Panc1 (cell line): ENCODE measurements around the gene MICAL1. TPM values are rescaled to one million over a fixed set of nuclear protein-coding genes. Genes with fewer than 3 reads are reported as not detected.

Experiments used
- ATAC-seq: fragments of 200-7000 bp; cut with Tn5 transposase; 2 replicates; pipeline ENCODE4 v1.9.1; 2020; ENCODE audit warnings: mild to moderate bottlenecking, moderate library complexity
- Bru-seq: library from RNA; stranded (reverse); fragments of 400-500 nt; gene quantifications from one replicate; lab custom pipeline; 2021; lab: Mats Ljungman, UMichigan
- BruChase-seq, 2 experiments: library from RNA; stranded (reverse); fragments of 400-500 nt; gene quantifications; one replicate each; lab custom pipeline; 2021; lab: Mats Ljungman, UMichigan
- BruUV-seq: library from RNA; stranded (reverse); fragments of 400-500 nt; replicated peaks from 2 replicates; lab custom pipeline; 2021; lab: Mats Ljungman, UMichigan
- CTCF ChIA-PET: fragments of 300-600 bp; sonication (Branson Sonifier 250); formaldehyde crosslinking; loops from one replicate; lab custom pipeline; 2022; ENCODE audit warnings: antibody characterized with exemption; lab: Charles Lee
- POLR2A ChIA-PET: fragments of 300-600 bp; sonication (Branson Sonifier 250); formaldehyde crosslinking; loops from one replicate; lab custom pipeline; 2022; ENCODE audit warnings: antibody characterized with exemption; lab: Charles Lee
- DNase-seq: peaks from one replicate; pipeline ENCODE4 v3.0.0-alpha.2; 2010; ENCODE audit warnings: low read depth, low spot score
- H3K27ac ChIP-seq: 2 replicates; pipeline ENCODE4 v1.5.1; 2011; ENCODE audit warnings: mild to moderate bottlenecking, low read length, inconsistent platforms
- H3K27me3 ChIP-seq: fragments of 200-500 bp; sonication (Bioruptor generic); 2 replicates; pipeline ENCODE4 v1.6.0; 2014; ENCODE audit warnings: low read length, inconsistent platforms; ENCODE audit not compliant: control insufficient read depth, insufficient read depth
- H3K36me3 ChIP-seq: fragments of 200-500 bp; sonication (Bioruptor generic); 2 replicates; pipeline ENCODE4 v1.5.1; 2014; ENCODE audit warnings: inconsistent platforms, mild to moderate bottlenecking, low read length, moderate library complexity; ENCODE audit not compliant: control insufficient read depth, insufficient read depth
- H3K4me1 ChIP-seq: 2 replicates; pipeline ENCODE4 v1.5.1; 2011; ENCODE audit warnings: inconsistent platforms, mild to moderate bottlenecking, low read length, moderate library complexity; ENCODE audit not compliant: control insufficient read depth, insufficient read depth
- H3K4me3 ChIP-seq, 2 experiments: 2 replicates each; pipeline ENCODE4 v1.5.1; 2011 to 2012; ENCODE audit warnings: low read depth in 2 of 2, low read length in 2 of 2, mild to moderate bottlenecking in 2 of 2, inconsistent platforms in 1 of 2, moderate library complexity in 1 of 2
- H3K9me3 ChIP-seq: fragments of 200-500 bp; sonication (Bioruptor generic); 2 replicates; pipeline ENCODE4 v1.5.1; 2014; ENCODE audit warnings: low read depth, mild to moderate bottlenecking, inconsistent platforms, low read length, moderate library complexity; ENCODE audit not compliant: control insufficient read depth, insufficient read depth
- POLR2AphosphoS5 ChIP-seq: IDR thresholded peaks from 2 replicates; pipeline ENCODE4 v1.6.1; 2012; ENCODE audit warnings: mild to moderate bottlenecking, low read depth, low read length, moderate library complexity
- SIN3A ChIP-seq: IDR thresholded peaks from 2 replicates; pipeline ENCODE4 v1.6.1; 2012; ENCODE audit warnings: low read depth, mild to moderate bottlenecking, low read length, moderate library complexity, borderline replicate concordance; ENCODE audit not compliant: insufficient read depth
- TCF7L2 ChIP-seq: IDR thresholded peaks from 2 replicates; pipeline ENCODE4 v1.6.1; 2011; ENCODE audit warnings: mild to moderate bottlenecking, low read depth, low read length, inconsistent platforms
- in situ Hi-C: cut with HindIII; loops from 2 replicates; pipeline ENCODE4 v1.10.0; 2016; ENCODE audit warnings: low sequenced_read_pairs, low pct_unique_long_range_greater_than_20kb
- intact Hi-C: fragments of 100-400 bp; cut with micrococcal nuclease; formaldehyde crosslinking; loops from one replicate; pipeline ENCODE4 v1.10.0; 2022; ENCODE audit not compliant: unreplicated experiment
- long read RNA-seq: library from polyadenylated mRNA; unstranded; transcript quantifications from one replicate; pipeline ENCODE4 v2.0.0, GENCODE V29; 2021; ENCODE audit not compliant: unreplicated experiment
- polyA plus RNA-seq: library from polyadenylated mRNA; unstranded; fragments of >200 nt; gene quantifications from one replicate; pipeline ENCODE4 v1.2.1, GENCODE V29; 2012; ENCODE audit warnings: missing spikeins; ENCODE audit not compliant: insufficient read length
- total RNA-seq: library from RNA; stranded (reverse); gene quantifications from one replicate; pipeline ENCODE4 v1.2.1, GENCODE V29; 2021; ENCODE audit not compliant: unreplicated experiment
- TF ChIP-seq, protein P1 (sequence below), 2 experiments: IDR thresholded peaks; 2 replicates each; pipeline ENCODE4 v1.6.1; 2011 to 2012; ENCODE audit warnings: low read depth in 2 of 2, control low read depth in 1 of 2, low read length in 1 of 2, mild to moderate bottlenecking in 1 of 2, moderate library complexity in 1 of 2; ENCODE audit not compliant: insufficient read depth in 1 of 2
- TF ChIP-seq, protein P2 (sequence below): fragments of 450-650 bp; IDR thresholded peaks from 2 replicates; pipeline ENCODE4 v1.5.1; 2017; ENCODE audit warnings: mild to moderate bottlenecking

MICAL1 gene
- total RNA-seq = 64.5 TPM
- polyA plus RNA-seq = 66.5 TPM
- percentile 71 among the genes with signal in this experiment for Bru-seq, nascent RNA
- percentile 84 among the genes with signal in this experiment for BruChase-seq, experiment 1, labeled RNA remaining after a 2-hour chase
- BruChase-seq, experiment 2, labeled RNA remaining after a 6-hour chase = percentile 79 among the genes with signal in this experiment
- long read RNA-seq, transcript MICAL1-202 (25 exons, 3,645 nt) = major isoform, 21 of 152 reads
- long read RNA-seq, partial matches to known transcripts = 41 of 152 reads
- long read RNA-seq, other reads (novel, unspliced or antisense) = 90 of 152 reads

- POLR2A ChIA-PET = interaction anchor here (0.5 to 1.8 kb wide), 3 partner anchors 12 to 27 kb away, joined by 6 to 13 read pairs (median 11); no protein-coding TSS in a partner anchor
- peak; percentile 87 for ATAC-seq
Measured at GRCh38 chr6:109455437-109456110, at the start of gene MICAL1. MICAL1 (minus strand) TSS chr6:109455772; CDS start chr6:109454196, 1,576 bp downstream.

GRCh38 chr6:109503327-109504224 is 48.0 kb upstream of the MICAL1 start:
- in situ Hi-C loops = no loop called here
- BruUV-seq = no TSS peak
- TF ChIP-seq, protein P1, sequence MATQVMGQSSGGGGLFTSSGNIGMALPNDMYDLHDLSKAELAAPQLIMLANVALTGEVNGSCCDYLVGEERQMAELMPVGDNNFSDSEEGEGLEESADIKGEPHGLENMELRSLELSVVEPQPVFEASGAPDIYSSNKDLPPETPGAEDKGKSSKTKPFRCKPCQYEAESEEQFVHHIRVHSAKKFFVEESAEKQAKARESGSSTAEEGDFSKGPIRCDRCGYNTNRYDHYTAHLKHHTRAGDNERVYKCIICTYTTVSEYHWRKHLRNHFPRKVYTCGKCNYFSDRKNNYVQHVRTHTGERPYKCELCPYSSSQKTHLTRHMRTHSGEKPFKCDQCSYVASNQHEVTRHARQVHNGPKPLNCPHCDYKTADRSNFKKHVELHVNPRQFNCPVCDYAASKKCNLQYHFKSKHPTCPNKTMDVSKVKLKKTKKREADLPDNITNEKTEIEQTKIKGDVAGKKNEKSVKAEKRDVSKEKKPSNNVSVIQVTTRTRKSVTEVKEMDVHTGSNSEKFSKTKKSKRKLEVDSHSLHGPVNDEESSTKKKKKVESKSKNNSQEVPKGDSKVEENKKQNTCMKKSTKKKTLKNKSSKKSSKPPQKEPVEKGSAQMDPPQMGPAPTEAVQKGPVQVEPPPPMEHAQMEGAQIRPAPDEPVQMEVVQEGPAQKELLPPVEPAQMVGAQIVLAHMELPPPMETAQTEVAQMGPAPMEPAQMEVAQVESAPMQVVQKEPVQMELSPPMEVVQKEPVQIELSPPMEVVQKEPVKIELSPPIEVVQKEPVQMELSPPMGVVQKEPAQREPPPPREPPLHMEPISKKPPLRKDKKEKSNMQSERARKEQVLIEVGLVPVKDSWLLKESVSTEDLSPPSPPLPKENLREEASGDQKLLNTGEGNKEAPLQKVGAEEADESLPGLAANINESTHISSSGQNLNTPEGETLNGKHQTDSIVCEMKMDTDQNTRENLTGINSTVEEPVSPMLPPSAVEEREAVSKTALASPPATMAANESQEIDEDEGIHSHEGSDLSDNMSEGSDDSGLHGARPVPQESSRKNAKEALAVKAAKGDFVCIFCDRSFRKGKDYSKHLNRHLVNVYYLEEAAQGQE (IDR thresholded peaks at IDR 0.05; ENCODE audit: insufficient read depth in 1 of 2, low read depth in 2 of 2, low read length in 1 of 2) = no peak
- TF ChIP-seq SIN3A (no peak), POLR2AphosphoS5 (no peak), TCF7L2 (no peak)

More at GRCh38 chr6:109455437-109456110, at the start of gene MICAL1:
- H3K4me3 ChIP-seq = peak within 1 kb of the TSS; percentile 74 to 91
- intact Hi-C loops = no loop called here
- TF ChIP-seq, protein P1 (IDR thresholded peaks at IDR 0.05; ENCODE audit: insufficient read depth in 1 of 2, low read depth in 2 of 2, low read length in 1 of 2) = 0 out of 4 replicates have a peak, but pooled peaks of 1 of the 2 experiments have one; percentile 9
- TF ChIP-seq SIN3A (peak; percentile 75; the same call in 1 of the 2 replicates), TCF7L2 (0 out of 2 replicates have a peak, but pooled peaks have one; percentile 32), POLR2AphosphoS5 (peak; percentile 71)
- TF ChIP-seq, protein P2, sequence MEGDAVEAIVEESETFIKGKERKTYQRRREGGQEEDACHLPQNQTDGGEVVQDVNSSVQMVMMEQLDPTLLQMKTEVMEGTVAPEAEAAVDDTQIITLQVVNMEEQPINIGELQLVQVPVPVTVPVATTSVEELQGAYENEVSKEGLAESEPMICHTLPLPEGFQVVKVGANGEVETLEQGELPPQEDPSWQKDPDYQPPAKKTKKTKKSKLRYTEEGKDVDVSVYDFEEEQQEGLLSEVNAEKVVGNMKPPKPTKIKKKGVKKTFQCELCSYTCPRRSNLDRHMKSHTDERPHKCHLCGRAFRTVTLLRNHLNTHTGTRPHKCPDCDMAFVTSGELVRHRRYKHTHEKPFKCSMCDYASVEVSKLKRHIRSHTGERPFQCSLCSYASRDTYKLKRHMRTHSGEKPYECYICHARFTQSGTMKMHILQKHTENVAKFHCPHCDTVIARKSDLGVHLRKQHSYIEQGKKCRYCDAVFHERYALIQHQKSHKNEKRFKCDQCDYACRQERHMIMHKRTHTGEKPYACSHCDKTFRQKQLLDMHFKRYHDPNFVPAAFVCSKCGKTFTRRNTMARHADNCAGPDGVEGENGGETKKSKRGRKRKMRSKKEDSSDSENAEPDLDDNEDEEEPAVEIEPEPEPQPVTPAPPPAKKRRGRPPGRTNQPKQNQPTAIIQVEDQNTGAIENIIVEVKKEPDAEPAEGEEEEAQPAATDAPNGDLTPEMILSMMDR = no peak
- CTCF ChIA-PET = interaction anchor here (0.6 kb wide), 1 partner anchor 74 kb away, joined by 3 read pairs; no protein-coding TSS in a partner anchor
- peak within 1 kb of the TSS; percentile 90 for H3K27ac ChIP-seq
- no peaks in the 10 kb centered on the region for H3K27me3 ChIP-seq
- H3K36me3 ChIP-seq = no peaks in the 10 kb centered on the region
- DNase-seq = no peak
- H3K9me3 ChIP-seq = no peaks in the 10 kb centered on the region
- BruUV-seq = no TSS peak
- peaks cover 22% of the 10 kb centered on the region for H3K4me1 ChIP-seq
- in situ Hi-C loops = no loop called here

More at GRCh38 chr6:109503327-109504224, 48.0 kb upstream of the MICAL1 start:
- intact Hi-C loops = no loop called here
- H3K4me1 ChIP-seq = no peaks in the 10 kb centered on the region
- no peaks in the 10 kb centered on the region for H3K9me3 ChIP-seq
- no peak overlapping the region for H3K27ac ChIP-seq
- DNase-seq (no peak), ATAC-seq (peak; percentile 21; the same call in 1 of the 2 replicates)
- no peaks in the 10 kb centered on the region for H3K36me3 ChIP-seq
- no peak overlapping the region for H3K4me3 ChIP-seq
- ChIA-PET POLR2A (no interaction called here), CTCF (no interaction called here)
- peaks cover 32% of the 10 kb centered on the region for H3K27me3 ChIP-seq
